Fibroblast of the aortic adventitia (primary cell): ENCODE measurements around the gene SCRN1. TPM values are rescaled to one million over a fixed set of nuclear protein-coding genes. Genes with fewer than 3 reads are reported as not detected.

Experiments
- DNase-seq: peaks from one replicate; pipeline ENCODE4 v3.0.0-alpha.2; 2010; ENCODE audit warnings: low read depth
- H3K4me3 ChIP-seq: 2 replicates; pipeline ENCODE4 v1.5.1; 2011; ENCODE audit warnings: low read depth, mild to moderate bottlenecking, control low read depth, low read length, moderate library complexity
- total RNA-seq: library from RNA; depleted of rRNA; stranded (reverse); fragments of >200 nt; gene quantifications from 2 replicates; pipeline ENCODE4 v1.2.3, GENCODE V29; 2012; ENCODE audit warnings: low replicate concordance
- TF ChIP-seq, protein P1 (sequence below): IDR thresholded peaks from 2 replicates; pipeline ENCODE4 v1.5.1; 2011; ENCODE audit warnings: mild to moderate bottlenecking, low read length, control low read depth, inconsistent platforms; ENCODE audit not compliant: insufficient read depth

Gene SCRN1
- total RNA-seq, 1 donor = 93.1 TPM

DNA sequence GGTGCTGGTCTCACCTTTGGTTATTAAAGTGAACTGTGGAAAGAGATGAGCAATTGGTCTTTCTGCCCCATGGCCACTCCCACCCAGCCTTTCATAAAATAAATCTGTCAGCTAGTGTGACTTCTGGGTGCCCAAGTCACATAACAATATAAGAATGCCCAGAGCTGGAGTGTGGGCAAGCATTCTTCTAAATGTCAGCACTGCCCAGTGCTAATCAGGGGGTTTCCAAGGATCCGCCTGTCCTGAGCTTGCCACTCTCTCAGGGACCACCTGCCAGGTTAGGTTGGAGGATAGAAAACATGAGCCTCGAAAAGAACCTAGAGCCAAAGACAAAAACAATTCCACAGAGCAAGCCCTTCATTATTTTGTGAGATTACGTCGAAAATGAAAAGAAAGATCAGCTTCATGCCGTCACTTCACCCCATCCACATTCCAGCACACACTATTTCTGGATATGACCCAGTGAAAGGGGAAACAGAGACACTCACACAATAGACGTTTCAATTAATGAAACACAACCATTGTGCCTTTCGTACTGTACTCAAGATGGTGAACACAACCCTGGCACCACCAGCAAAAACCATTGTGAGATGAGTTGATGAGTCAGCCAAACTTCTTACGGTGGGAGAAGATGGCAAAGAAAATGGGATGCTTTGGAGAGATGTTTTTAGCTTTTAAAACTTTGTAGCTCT lies 30.8 kb downstream of the SCRN1 start:
- no peak overlapping the region for H3K4me3 ChIP-seq
- TF ChIP-seq, protein P1, sequence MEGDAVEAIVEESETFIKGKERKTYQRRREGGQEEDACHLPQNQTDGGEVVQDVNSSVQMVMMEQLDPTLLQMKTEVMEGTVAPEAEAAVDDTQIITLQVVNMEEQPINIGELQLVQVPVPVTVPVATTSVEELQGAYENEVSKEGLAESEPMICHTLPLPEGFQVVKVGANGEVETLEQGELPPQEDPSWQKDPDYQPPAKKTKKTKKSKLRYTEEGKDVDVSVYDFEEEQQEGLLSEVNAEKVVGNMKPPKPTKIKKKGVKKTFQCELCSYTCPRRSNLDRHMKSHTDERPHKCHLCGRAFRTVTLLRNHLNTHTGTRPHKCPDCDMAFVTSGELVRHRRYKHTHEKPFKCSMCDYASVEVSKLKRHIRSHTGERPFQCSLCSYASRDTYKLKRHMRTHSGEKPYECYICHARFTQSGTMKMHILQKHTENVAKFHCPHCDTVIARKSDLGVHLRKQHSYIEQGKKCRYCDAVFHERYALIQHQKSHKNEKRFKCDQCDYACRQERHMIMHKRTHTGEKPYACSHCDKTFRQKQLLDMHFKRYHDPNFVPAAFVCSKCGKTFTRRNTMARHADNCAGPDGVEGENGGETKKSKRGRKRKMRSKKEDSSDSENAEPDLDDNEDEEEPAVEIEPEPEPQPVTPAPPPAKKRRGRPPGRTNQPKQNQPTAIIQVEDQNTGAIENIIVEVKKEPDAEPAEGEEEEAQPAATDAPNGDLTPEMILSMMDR = no peak
- no peak for DNase-seq

DNA sequence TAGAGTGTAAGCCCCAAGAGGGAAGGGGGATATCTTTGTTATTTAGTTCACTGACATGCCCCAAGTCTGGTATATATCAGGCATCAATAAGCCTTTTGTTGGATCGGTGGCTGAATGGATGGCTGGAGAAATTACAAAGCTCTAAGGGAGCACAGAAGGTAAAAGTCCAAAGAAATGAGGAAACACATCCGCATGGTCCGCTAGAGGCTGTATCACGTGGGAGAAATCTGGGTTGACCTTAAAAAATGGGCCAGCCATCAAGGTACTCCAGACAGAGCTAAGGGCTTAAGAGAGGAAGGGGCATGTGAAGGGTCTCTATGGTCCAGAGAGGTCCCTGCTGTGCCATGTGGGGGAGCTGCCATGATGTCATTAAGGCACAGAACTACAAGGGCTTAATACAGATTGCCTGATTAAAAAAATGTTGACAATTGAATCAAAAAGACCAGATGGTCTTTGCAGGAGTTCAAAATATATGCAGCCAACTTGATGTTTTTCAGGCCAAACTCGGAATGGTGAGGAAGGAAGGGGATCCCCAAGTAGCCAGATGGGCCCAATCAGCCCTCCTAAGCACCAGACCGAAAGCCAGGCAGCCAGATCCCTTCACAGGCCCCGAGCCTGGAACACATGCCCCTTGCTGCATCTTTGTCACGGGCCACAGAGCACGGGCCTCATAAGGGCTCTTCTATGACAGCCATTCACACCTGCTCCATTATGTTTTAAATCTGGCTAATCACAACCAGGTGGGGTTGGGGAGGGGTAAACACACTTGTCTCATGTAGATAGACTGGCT lies 31.9 kb downstream of the SCRN1 start:
- no peak overlapping the region for H3K4me3 ChIP-seq
- TF ChIP-seq, protein P1 = no peak
- no peak for DNase-seq

DNA sequence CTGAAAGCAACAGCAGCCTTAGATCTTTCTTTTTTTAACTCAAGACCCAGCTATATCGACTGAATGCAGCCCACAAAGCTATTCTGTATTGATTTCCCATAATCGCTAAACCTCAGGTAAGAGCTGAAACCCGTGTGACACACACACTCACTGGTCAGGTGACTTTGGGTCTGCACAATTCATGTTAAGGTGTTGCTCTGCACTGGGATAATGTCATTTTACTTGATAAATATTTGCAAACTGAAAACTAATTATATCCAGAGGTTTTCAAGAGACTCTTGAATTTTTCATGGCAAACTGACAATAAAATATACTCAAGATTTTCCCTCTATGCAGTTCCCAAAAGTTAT lies 33.1 kb downstream of the SCRN1 start:
- no peak overlapping the region for H3K4me3 ChIP-seq
- DNase-seq = no peak
- TF ChIP-seq, protein P1 = no peak

DNA sequence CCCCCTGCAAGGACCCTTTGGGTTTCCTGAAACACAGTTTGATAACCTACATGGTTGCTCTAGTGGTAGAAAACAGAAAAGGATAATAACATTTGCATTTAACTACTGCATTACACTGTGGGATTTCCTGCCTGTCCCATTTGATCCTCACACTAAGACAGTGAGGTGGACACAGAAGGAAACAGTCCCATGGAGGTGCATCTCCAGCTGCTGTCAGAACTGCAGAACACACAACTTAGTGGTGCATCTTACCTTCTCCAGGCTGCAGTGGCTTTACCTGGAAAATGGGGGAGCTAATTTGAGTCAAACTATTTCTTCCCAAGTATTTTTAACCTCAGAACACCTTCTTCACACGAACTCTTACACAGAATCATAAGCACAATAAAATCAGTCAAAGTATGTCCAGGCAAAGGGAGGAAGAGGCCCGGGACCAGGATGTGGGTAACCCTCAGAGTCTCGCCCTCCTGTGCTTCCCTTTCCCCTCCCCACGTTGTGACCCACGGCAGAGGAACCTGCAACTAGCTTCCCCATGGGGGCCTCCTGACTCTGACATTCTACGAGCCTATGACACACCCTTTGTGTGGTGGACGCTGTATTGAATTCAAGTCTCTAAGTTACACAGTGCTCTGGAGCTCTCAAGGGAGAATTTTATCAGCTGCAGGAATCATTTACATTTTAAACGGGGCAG lies 33.7 kb downstream of the SCRN1 start:
- no peak for DNase-seq
- TF ChIP-seq, protein P1 = no peak
- H3K4me3 ChIP-seq = no peak overlapping the region

DNA sequence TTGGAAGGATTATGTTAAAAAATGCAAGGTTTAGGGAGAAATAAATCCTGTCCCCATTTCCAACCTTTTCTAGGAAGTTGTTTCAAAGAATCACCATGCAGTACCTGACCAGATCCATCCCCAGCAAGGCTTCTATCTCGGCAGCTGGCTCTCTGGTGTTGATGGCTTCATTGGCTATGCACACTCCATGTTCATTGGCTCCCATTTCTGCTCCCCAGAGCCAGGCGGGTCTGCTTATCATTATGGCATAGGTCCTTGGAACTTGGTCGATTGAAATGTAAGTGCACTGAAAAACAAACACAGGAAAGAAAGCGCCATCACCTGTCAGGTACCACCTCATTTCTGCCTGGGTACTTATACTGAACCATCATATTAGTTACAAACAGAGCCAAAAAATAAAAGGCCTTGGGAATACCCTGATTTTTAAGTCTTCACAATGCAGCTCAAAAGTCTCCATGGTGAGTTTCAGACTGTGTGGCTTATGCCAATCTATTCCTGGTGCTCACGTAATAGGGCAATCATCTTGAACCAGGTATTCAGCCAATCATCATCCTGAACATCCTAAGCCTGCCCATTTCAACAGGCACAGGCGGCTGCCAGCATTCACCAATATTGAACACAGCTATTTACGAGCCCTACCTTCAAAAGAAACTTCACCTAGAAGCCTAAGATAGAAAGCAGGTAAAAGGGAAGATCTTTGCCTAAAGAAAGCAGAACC lies 34.4 kb downstream of the SCRN1 start:
- TF ChIP-seq, protein P1 = no peak
- DNase-seq = no peak
- H3K4me3 ChIP-seq = no peak overlapping the region

DNA sequence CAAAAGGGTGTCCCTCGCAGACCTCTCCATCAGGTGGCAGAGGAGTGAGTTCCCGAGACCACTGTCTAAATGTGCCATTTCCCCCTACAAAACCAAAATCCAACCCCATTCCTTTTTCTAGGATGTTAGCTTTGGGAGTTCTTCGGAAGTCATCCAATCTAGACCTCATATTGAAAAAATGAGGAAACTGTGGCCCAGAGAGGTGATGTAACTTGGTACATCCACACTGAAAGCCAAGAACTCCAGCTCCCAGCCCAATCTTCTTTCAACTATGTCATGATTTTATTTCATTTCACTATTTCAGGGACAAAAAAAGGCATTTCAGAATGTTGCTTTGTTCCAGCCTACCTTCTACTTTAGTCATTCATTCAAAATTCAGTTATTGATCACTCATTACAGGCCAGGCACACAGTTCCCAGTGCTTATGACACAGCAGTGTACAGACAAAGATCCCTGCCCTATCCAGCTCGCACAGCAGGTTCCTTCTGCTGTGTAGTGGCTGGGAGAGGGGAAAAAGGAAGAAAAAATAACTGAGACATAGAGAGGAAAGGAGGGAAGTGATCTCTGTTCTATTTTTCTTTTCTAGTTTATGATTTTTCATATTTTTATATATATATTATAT lies 35.8 kb downstream of the SCRN1 start:
- DNase-seq = peak; percentile 86
- TF ChIP-seq, protein P1 = no peak
- no peak overlapping the region for H3K4me3 ChIP-seq
